ENCODE measurements around the gene MMP10. TPM values are rescaled to one million over a fixed set of nuclear protein-coding genes. Genes with fewer than 3 reads are reported as not detected.

Gene MMP10
- total RNA-seq, 1 donor from 2014 or later: 0.15 TPM

GRCh38 chr11:102793677-102794290, 13.4 kb upstream of the MMP10 start:
- H3K36me3 Mint-ChIP-seq (ENCODE audit: low read depth): no peaks in the 10 kb centered on the region
- H3K9me3 Mint-ChIP-seq (ENCODE audit: low read depth): no peaks in the 10 kb centered on the region
- no peak overlapping the region for H3K27ac Mint-ChIP-seq (ENCODE audit: unreplicated experiment)

GRCh38 chr11:102792604-102793003, 12.2 kb upstream of the MMP10 start:
- DNase-seq (ENCODE audit: low spot score): no peak
- Mint-ChIP-seq H3K4me1 (ENCODE audit: low read depth) (peaks cover 6% of the 10 kb centered on the region), H3K9me3 (ENCODE audit: low read depth) (no peaks in the 10 kb centered on the region), H3K27ac (ENCODE audit: unreplicated experiment) (no peak overlapping the region), H3K4me3 (ENCODE audit: unreplicated experiment) (no peak overlapping the region), H3K27me3 (ENCODE audit: low read depth) (no peaks in the 10 kb centered on the region), H3K36me3 (ENCODE audit: low read depth) (no peaks in the 10 kb centered on the region)
- no peak for TF ChIP-seq CTCF (IDR thresholded peaks at IDR 0.05)

More at GRCh38 chr11:102793677-102794290, 13.4 kb upstream of the MMP10 start:
- TF ChIP-seq CTCF (IDR thresholded peaks at IDR 0.05): no peak
- H3K4me1 Mint-ChIP-seq (ENCODE audit: low read depth): peaks cover 9% of the 10 kb centered on the region
- H3K4me3 Mint-ChIP-seq (ENCODE audit: unreplicated experiment): no peak overlapping the region
- H3K27me3 Mint-ChIP-seq (ENCODE audit: low read depth): no peaks in the 10 kb centered on the region
- DNase-seq (ENCODE audit: low spot score): no peak

GRCh38 chr11:102791271-102792036, 11.0 kb upstream of the MMP10 start:
- Mint-ChIP-seq H3K27me3 (ENCODE audit: low read depth) (no peaks in the 10 kb centered on the region), H3K27ac (ENCODE audit: unreplicated experiment) (no peak overlapping the region), H3K36me3 (ENCODE audit: low read depth) (no peaks in the 10 kb centered on the region), H3K9me3 (ENCODE audit: low read depth) (no peaks in the 10 kb centered on the region), H3K4me3 (ENCODE audit: unreplicated experiment) (no peak overlapping the region), H3K4me1 (ENCODE audit: low read depth) (peaks cover 6% of the 10 kb centered on the region)
- no peak for DNase-seq (ENCODE audit: low spot score)
- TF ChIP-seq CTCF (IDR thresholded peaks at IDR 0.05): no peak

GRCh38 chr11:102788334-102788995, 8.0 kb upstream of the MMP10 start:
- Mint-ChIP-seq H3K27me3 (ENCODE audit: low read depth) (no peaks in the 10 kb centered on the region), H3K4me1 (ENCODE audit: low read depth) (no peaks in the 10 kb centered on the region), H3K36me3 (ENCODE audit: low read depth) (peaks cover 1% of the 10 kb centered on the region), H3K27ac (ENCODE audit: unreplicated experiment) (no peak overlapping the region), H3K4me3 (ENCODE audit: unreplicated experiment) (no peak overlapping the region), H3K9me3 (ENCODE audit: low read depth) (peaks cover 4% of the 10 kb centered on the region)
- TF ChIP-seq CTCF (IDR thresholded peaks at IDR 0.05): no peak
- no peak for DNase-seq (ENCODE audit: low spot score)

GRCh38 chr11:102784380-102784779, 4.0 kb upstream of the MMP10 start:
- Mint-ChIP-seq H3K4me3 (ENCODE audit: unreplicated experiment) (no peak overlapping the region), H3K27me3 (ENCODE audit: low read depth) (no peaks in the 10 kb centered on the region), H3K9me3 (ENCODE audit: low read depth) (peaks cover 4% of the 10 kb centered on the region), H3K36me3 (ENCODE audit: low read depth) (peaks cover 1% of the 10 kb centered on the region), H3K4me1 (ENCODE audit: low read depth) (peaks cover 12% of the 10 kb centered on the region), H3K27ac (ENCODE audit: unreplicated experiment) (no peak overlapping the region)
- TF ChIP-seq CTCF (IDR thresholded peaks at IDR 0.05): no peak
- DNase-seq (ENCODE audit: low spot score): no peak

Measured in chondrocyte (in vitro differentiated cells).